ENCODE results near the gene RHBG. TPM values are rescaled to one million over a fixed set of nuclear protein-coding genes. Genes with fewer than 3 reads are reported as not detected.

Gene RHBG
- total and polyA plus RNA-seq, 2 donors (not counting 3 experiments of a cell fraction or from before 2014, with no cell fraction given) = not detected

- Histone ChIP-seq H3K4me3 (replicated peaks in 1 of 3; ENCODE audit: insufficient read depth in 1 of 3, low read depth in 1 of 3, low read length in 3 of 3) (no peak overlapping the region), H4K20me1 (replicated peaks; ENCODE audit: control insufficient read depth, extremely low read depth, insufficient read depth, low read length) (no peaks in the 10 kb centered on the region), H3K27ac (ENCODE audit: insufficient read depth, low read depth, low read length) (no peak overlapping the region), H3K4me2 (ENCODE audit: insufficient read depth, low read length) (no peak overlapping the region), H3K9ac (replicated peaks; ENCODE audit: extremely low read depth, insufficient read depth, low read length) (no peak overlapping the region), H3K79me2 (ENCODE audit: control insufficient read depth, insufficient read depth, low read length) (no peaks in the 10 kb centered on the region), H3K27me3 (ENCODE audit: control insufficient read depth in 2 of 2, insufficient read depth in 2 of 2, low read length in 2 of 2) (peaks cover 19 to 34% of the 10 kb centered on the region in 2 experiments), H2AFZ (ENCODE audit: low read depth, low read length) (no peak overlapping the region), H3K9me1 (replicated peaks; ENCODE audit: control insufficient read depth, extremely low read depth, insufficient read depth, low read length) (no peaks in the 10 kb centered on the region), H3K4me1 (ENCODE audit: control insufficient read depth, extremely low read depth, insufficient read depth, low read length) (no peaks in the 10 kb centered on the region), H3K36me3 (ENCODE audit: control insufficient read depth in 2 of 2, extremely low read depth in 1 of 2, insufficient read depth in 2 of 2, low read length in 2 of 2) (no peaks in the 10 kb centered on the region), H3K9me3 (replicated peaks; ENCODE audit: control insufficient read depth, insufficient read depth, low read length) (no peaks in the 10 kb centered on the region)
- BruUV-seq (replicated peaks) = no TSS peak
- TF ChIP-seq GATA2 (IDR thresholded peaks at IDR 0.05; ENCODE audit: insufficient read depth, insufficient read length, low read depth, low read length) = no peak
- no peak for TF ChIP-seq MAX (IDR thresholded peaks at IDR 0.05; ENCODE audit: insufficient read depth, insufficient read length)
- no peak for TF ChIP-seq POLR2A (IDR thresholded peaks at IDR 0.05; ENCODE audit: low read depth, low read length)
- TF ChIP-seq CTCF (IDR thresholded peaks at IDR 0.05; ENCODE audit: extremely low read depth in 1 of 2, insufficient read depth in 1 of 2, low read depth in 1 of 2, low read length in 2 of 2) = no peak
- no peak for TF ChIP-seq FOS (IDR thresholded peaks at IDR 0.05; ENCODE audit: borderline replicate concordance, insufficient read depth, low read length)
- no peak for TF ChIP-seq JUN (IDR thresholded peaks at IDR 0.05; ENCODE audit: borderline replicate concordance, insufficient read depth, insufficient read length, low read depth)
- TF ChIP-seq POLR2AphosphoS5 (IDR thresholded peaks at IDR 0.05; ENCODE audit: insufficient read depth, low read depth, low read length) = no peak
- no peak for TF ChIP-seq EZH2 (IDR thresholded peaks at IDR 0.05; ENCODE audit: borderline replicate concordance, low read depth, low read length, severe bottlenecking)
- no peak for TF ChIP-seq MYC (IDR thresholded peaks at IDR 0.05; ENCODE audit: low read depth, low read length)
- POLR2A ChIA-PET = no interaction called here
- intact Hi-C loops (cut with micrococcal nuclease) (no loop called here), dilution Hi-C loops (cut with MboI; ENCODE audit: extremely low pct_ligation_motif_present, low sequenced_read_pairs) (no loop called here)
- FAIRE-seq = no peak
- DNase-seq (ENCODE audit: low read depth, low spot score) = no peak
- CTCF ChIA-PET = interaction anchor here (1.1 to 4.2 kb wide), 3 partner anchors 11 to 22 kb away, joined by 3 to 35 read pairs (median 4); no protein-coding TSS in a partner anchor
Measured at GRCh38 chr1:156407344-156407743, 38.3 kb downstream of the RHBG start.

All from endothelial cell of umbilical vein (primary cell).